GM12875 (cell line): Measurements from ENCODE around the gene CRIP2.

Experiments
- H3K4me3 ChIP-seq: one replicate; pipeline ENCODE4 v1.5.1; 2011; ENCODE audit warnings: low read depth, low read length, control low read depth
- TF ChIP-seq, protein P1 (sequence below): IDR thresholded peaks from 2 replicates; pipeline ENCODE4 v1.5.1; 2011; ENCODE audit warnings: low read depth, mild to moderate bottlenecking, control low read depth, inconsistent platforms, low read length, moderate library complexity, borderline replicate concordance; ENCODE audit not compliant: insufficient read depth

The CRIP2 gene

DNA sequence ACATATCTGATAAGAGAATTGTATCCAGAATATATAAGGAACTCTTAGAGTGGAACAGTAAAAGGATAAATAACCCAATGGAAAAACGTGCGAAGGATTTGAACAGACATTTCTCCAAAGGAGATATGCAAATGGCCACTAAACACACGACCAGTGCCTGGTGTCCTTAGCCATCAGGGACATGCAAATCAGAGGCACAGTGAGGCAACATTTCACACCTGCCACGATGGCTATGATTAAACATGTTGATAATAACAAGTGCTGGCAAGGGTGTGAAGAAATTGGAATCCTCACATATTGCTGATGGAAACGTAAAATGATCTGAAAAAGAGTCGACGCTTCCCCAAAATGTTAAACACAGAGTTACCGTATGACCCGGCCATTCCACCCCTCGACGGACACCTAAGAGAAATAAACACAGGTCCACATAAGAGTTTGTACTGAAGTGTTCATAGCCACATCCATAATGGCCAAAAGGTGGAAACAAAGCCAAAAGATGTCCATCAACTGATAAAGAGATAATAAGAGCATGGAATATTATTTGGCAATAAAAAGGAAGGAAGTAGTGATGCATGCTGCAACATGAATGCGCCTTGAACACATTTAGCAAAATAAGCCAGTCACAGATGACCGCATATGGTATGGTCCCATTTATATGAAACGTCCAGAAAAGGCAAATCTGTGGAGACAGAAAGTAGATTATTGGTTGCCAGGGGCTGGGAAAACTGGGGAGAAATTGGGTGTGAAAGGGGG lies 45.5 kb downstream of the CRIP2 start:
- TF ChIP-seq, protein P1, sequence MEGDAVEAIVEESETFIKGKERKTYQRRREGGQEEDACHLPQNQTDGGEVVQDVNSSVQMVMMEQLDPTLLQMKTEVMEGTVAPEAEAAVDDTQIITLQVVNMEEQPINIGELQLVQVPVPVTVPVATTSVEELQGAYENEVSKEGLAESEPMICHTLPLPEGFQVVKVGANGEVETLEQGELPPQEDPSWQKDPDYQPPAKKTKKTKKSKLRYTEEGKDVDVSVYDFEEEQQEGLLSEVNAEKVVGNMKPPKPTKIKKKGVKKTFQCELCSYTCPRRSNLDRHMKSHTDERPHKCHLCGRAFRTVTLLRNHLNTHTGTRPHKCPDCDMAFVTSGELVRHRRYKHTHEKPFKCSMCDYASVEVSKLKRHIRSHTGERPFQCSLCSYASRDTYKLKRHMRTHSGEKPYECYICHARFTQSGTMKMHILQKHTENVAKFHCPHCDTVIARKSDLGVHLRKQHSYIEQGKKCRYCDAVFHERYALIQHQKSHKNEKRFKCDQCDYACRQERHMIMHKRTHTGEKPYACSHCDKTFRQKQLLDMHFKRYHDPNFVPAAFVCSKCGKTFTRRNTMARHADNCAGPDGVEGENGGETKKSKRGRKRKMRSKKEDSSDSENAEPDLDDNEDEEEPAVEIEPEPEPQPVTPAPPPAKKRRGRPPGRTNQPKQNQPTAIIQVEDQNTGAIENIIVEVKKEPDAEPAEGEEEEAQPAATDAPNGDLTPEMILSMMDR, result no peak
- H3K4me3 ChIP-seq, result no peak overlapping the region

DNA sequence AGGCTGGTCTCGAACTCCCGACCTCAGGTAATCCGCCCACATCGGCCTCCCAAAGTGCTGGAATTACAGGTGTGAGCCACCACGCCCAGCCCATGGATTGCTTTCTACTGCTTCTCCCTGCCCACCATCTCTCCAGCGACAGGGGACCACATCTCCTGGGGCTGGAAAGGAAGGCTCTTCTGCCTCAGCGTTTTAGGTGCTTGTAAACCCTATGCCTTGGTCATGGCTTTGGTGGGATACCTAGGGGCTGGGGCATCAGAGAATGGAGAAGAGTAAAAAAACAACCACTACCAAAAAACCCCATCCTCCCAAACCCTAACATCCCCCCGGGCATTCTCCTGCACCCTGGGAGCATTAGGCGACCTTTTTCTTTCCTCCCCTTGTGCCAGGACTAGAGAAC lies 50.7 kb downstream of the CRIP2 start:
- no peak overlapping the region for H3K4me3 ChIP-seq

DNA sequence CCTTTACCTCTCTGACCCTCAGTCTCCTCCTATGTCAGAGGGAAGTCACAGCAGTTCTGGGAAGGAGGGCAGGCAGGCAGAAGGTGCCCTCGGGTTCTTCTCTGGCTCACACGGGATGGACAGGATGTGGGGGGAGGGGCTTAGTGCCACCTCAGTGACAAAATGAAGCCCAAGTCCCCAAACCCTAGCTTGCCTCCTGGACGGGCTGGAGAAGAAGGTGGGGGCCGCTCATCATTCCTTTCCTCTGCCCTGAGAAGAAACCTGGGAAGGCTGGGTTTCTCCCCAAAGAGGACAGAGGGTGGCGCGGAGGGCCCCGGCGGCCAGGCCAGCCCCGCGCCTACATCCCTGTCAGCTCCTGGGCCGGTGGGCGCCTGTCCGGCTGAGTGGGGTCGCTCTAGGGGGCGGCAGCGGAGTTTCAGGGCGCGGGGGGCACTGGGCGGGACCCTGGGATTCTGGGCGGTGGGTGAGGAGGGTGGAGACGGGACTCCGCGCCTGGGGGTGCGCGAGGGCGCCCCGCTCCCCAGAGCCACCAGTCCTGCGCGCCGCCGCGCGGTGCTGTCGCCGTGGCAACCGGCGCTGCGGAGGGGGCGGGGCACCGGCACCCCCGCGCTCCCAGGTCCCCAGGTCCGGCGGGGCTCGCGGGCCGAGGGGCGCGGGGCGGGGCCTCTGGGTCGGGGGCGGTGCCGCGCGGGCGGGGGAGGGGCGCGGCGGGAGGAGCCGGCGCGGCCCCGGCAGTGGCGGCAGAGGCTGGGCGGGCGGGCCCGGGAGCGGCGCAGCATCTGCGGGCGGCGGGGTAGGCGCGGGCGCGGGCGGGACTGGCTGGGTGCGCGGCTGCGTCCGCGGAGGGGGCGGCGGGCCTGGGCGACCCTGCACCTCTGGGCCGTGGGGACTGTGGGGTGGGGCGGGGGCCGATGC lies 51.5 kb downstream of the CRIP2 start, which contains the start of gene TMEM121:
TSS of gene TMEM121 (plus strand) at position 723 of the 915 bp plus-strand sequence. CDS start 2,252 bp downstream, outside the sequence.
- no peak within 1 kb of the TSS for H3K4me3 ChIP-seq
- TF ChIP-seq, protein P1, result no peak

More for the DNA sequence above, 50.7 kb downstream of the CRIP2 start:
- TF ChIP-seq, protein P1, result no peak

DNA sequence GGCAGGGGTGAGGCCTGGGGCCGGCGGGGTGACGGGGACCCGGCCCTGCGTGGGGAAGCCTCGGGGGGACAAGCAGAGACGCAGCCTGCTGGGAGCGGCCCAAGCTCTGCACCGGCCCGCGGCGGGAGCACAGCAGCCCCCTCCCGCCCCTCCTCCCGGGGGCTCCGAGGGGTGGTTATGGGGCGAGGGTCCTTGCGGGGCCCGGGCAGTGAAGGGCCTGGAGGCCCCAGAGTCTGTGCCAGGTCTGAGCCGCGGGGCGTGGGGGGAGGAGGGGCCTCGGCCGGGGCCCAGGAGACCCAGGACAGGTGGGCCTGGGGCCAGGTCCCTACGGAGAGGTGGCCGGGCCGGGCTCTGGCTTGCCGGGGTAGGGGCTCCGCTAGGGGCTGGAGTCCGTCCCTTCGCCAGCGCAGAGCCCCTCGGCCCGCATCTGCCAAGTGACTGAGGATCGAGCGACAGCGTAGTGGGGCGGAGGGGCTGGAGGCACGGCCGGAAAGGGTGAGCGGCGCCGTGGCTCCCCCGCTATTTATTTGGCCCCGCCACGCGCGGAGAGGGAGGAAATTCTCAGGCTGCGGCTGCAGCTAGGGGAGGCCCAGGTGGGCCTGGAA lies 52.3 kb downstream of the CRIP2 start:
- TF ChIP-seq, protein P1, result no peak
- H3K4me3 ChIP-seq, result no peak overlapping the region

DNA sequence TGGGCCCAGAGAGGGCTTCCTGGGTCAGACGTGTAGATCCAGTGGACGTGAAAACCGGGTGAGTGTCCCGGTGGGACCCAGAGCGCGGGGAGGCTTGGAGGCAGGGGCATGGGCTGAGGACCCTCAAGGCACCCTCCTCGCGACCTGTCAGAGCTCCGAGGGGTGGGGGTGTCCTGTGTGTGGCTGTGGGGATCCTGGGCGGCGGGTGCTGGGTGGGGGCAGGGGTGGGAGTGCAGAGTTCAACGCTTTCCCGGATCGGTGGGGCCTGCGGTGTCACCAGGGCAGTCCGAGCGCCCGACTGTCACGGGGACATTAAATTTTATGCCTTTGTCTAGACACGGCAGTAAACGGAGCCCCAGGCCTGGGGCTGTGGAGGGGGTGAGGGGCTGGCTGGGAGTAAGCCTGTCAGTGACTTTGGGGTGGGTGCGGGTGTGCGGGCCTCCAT lies 52.8 kb downstream of the CRIP2 start:
- no peak overlapping the region for H3K4me3 ChIP-seq
- TF ChIP-seq, protein P1, result no peak

DNA sequence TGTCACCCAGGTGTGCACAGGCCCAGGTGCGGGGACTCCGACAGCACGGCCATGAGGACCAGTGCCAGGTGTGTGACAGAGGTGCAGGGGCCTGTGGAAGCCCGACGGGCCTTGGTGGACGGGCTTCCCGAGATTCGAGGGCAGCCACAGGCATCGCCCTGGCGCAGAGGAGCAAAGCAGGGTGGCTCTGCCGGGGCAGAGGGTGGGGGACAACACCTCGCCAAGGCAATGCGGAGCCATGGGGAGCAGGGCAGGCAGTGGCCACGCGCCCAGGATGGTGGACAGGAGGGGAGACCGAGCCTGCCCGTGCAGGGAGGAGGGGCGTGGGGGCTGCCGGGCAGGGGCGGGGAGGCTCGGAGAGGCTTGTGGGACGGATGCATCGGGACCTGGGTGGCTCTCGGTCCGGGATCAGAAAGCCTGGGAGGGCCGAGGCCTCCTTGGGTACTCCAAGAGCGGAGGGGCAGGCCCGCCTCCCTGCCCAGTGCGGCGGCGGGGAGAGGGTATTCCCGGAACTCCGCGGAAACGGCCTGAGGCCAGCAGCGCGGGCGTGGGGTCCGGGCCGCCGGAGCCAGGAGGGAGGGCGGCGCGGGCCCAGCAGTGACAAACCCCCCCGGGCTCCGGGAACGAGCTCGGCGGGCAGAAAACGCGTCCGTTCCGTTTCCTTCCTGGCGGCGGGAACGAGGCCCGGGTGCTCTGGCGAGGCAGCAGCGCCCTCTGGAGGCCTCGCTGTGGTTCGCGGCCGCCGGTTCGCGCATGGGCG lies 53.4 kb downstream of the CRIP2 start:
- TF ChIP-seq, protein P1, result peak; percentile 95
- peak overlapping the region; percentile 55 for H3K4me3 ChIP-seq
